AG04450 (cell line): Measurements from ENCODE around the gene GPAM. TPM values are rescaled to one million over a fixed set of nuclear protein-coding genes. Genes with fewer than 3 reads are reported as not detected.
"Not testable (repeated sequence)": the region's sequence is repeated elsewhere in the genome, so short reads cannot be mapped to it uniquely, and the experiment has no call there.

Experiments used
- CTCF ChIA-PET: fragments of 300-600, 350-600 bp; formaldehyde crosslinking; extraction: SDS; loops from one replicate; lab custom pipeline; 2022; ENCODE audit warnings: antibody characterized with exemption, inconsistent platforms; lab: Charles Lee
- POLR2A ChIA-PET: fragments of 350-600 bp; formaldehyde crosslinking; extraction: SDS; loops from one replicate; lab custom pipeline; 2021; ENCODE audit warnings: antibody characterized with exemption, inconsistent platforms; lab: Yijun Ruan, JAX
- DNase-seq: peaks from one replicate; pipeline ENCODE4 v3.0.0-alpha.2; 2011; ENCODE audit warnings: low read depth, low spot score
- H3K27ac ChIP-seq: one replicate; pipeline ENCODE4 v1.5.1; 2012; ENCODE audit warnings: low read depth, low read length, control low read depth
- H3K27me3 ChIP-seq: one replicate; pipeline ENCODE4 v1.6.0; 2012; ENCODE audit warnings: low read length; ENCODE audit not compliant: control insufficient read depth, insufficient read depth
- H3K4me3 ChIP-seq: 2 replicates; pipeline ENCODE4 v1.5.1; 2011; ENCODE audit warnings: mild to moderate bottlenecking, low read depth, low read length, control low read depth
- H3K9me3 ChIP-seq: 2 replicates; pipeline ENCODE4 v1.5.1; 2012; ENCODE audit warnings: low read length; ENCODE audit not compliant: control insufficient read depth, insufficient read depth
- polyA plus RNA-seq: library from polyadenylated mRNA; depleted of rRNA; stranded (reverse); fragments of >200 nt; gene quantifications from 2 replicates; pipeline ENCODE4 v1.2.3, GENCODE V29; 2011
- TF ChIP-seq, protein P1 (sequence below): IDR thresholded peaks from 2 replicates; pipeline ENCODE4 v1.5.1; 2011; ENCODE audit warnings: low read depth, low read length, control low read depth, inconsistent platforms

GPAM gene
- polyA plus RNA-seq, 1 experiment: 10.6 TPM

DNA sequence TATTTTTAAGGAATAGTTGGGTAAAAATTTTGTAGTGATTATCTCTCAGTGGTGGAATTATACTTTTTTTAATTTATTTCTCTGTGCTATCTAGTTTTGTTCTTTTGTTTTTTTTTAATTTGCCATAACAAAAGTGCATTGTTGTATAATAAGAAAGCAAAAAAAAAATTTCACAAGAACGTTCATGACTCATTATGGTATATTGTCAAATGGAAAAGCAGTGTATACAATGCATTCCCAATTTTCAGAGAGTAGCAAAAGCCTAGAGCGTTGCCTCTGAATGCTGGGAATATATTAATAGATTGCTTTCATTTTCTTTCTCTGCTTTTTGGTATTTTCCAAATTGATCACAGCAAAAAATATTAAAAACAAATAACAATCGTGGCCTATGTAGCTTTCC, 46.3 kb upstream of the GPAM start:
- POLR2A ChIA-PET: no interaction called here
- CTCF ChIA-PET: interaction anchor here (0.7 kb wide), 1 partner anchor 48 kb away, joined by 4 read pairs; no protein-coding TSS in a partner anchor

DNA sequence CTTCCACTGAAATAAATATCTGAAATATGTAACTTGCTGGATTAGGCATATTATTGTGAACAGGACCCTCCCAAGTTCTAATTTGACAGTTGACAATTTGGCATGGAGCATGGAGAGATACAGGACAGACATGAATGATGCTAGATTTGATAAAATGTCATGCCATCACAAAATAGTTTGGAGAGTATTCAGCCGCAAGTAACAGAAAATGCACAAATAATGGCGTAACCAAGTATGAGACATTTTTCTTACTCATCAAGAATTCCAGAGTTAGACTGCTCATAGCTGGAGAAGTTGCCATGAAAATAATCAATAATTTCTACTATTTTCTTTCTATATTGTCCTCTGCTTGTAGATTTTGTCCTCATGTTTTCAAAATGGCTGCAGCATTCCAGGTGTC, 45.5 kb upstream of the GPAM start:
- Histone ChIP-seq H3K9me3 (no peaks in the 10 kb centered on the region), H3K4me3 (no peak overlapping the region), H3K27ac (no peak overlapping the region), H3K27me3 (no peaks in the 10 kb centered on the region)
- no peak for DNase-seq
- ChIA-PET CTCF (no interaction called here), POLR2A (no interaction called here)
- TF ChIP-seq, protein P1, sequence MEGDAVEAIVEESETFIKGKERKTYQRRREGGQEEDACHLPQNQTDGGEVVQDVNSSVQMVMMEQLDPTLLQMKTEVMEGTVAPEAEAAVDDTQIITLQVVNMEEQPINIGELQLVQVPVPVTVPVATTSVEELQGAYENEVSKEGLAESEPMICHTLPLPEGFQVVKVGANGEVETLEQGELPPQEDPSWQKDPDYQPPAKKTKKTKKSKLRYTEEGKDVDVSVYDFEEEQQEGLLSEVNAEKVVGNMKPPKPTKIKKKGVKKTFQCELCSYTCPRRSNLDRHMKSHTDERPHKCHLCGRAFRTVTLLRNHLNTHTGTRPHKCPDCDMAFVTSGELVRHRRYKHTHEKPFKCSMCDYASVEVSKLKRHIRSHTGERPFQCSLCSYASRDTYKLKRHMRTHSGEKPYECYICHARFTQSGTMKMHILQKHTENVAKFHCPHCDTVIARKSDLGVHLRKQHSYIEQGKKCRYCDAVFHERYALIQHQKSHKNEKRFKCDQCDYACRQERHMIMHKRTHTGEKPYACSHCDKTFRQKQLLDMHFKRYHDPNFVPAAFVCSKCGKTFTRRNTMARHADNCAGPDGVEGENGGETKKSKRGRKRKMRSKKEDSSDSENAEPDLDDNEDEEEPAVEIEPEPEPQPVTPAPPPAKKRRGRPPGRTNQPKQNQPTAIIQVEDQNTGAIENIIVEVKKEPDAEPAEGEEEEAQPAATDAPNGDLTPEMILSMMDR: no peak

More for the DNA sequence above, 46.3 kb upstream of the GPAM start:
- Histone ChIP-seq H3K27ac (no peak overlapping the region), H3K27me3 (no peaks in the 10 kb centered on the region), H3K4me3 (no peak overlapping the region), H3K9me3 (no peaks in the 10 kb centered on the region)
- TF ChIP-seq, protein P1: no peak
- no peak for DNase-seq

DNA sequence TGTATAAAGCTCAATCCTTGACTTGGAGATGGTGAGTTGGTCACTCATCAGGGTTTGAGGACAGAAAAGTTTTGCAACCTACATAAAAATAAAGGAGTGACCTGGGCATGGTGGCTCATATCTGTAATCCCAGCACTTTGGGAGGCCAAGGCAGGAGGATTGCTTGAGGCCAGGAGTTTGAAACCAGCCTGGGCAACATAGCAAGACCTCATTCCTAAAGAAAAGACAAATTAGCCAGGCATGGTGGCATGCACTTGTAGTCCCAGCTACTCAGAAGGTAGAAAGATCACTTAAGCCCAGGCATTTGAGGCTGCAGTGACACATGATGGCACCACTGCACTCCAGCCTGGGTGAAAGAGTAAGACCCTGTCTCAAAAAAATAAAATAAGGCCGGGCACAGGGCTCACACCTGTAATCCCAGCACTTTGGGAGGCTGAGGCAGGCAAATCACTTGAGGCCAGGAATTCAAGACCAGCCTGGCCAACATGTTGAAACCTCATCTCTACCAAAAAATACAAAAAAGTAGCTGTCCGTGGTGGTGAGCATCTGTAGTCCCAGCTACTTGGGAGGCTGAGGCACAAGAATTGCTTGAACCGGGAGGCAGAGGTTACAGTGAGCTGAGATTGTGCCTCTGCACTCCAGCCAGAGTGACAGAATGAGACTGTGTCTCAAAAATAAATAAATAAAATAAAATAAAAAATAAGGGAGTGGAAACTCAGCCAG, 45.0 kb upstream of the GPAM start:
- H3K4me3 ChIP-seq, POLR2A ChIA-PET, H3K9me3 ChIP-seq, DNase-seq, H3K27me3 ChIP-seq, CTCF ChIA-PET, H3K27ac ChIP-seq: not testable (repeated sequence)

DNA sequence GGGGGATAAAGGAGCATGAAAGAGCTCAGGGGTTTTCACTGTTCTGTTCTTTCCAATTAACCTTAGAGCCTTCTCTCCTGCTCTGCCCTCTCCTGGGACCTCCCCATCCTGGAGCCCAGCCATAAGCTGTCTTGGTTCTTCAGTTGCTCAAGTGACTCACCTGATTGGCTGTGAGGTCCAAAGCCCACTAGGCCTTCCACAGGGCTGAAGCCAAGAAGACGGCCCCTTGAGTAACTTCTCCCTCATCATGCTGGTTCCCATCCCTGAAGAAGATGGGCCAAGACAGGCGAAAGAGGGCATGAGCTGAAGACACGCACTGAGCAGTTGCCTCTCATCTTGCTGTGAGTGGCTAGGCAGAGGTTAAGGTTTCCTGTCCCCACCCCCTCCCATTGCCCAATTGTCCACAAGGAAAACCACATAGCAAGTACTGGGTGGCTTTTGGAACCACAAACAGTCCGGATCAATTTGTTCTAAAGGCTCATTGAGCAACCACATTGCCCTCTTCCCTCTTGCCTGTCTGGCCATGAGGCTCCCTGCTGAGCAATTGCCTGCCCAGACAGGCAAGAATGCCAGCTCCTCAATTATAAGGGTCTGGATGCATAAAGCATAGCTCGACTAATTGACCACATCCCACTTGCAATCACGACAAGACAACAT, 43.9 kb upstream of the GPAM start:
- TF ChIP-seq, protein P1: no peak
- DNase-seq: no peak
- no peaks in the 10 kb centered on the region for H3K9me3 ChIP-seq
- H3K27me3 ChIP-seq: no peaks in the 10 kb centered on the region
- ChIA-PET CTCF (no interaction called here), POLR2A (no interaction called here)
- H3K4me3 ChIP-seq: no peak overlapping the region
- no peak overlapping the region for H3K27ac ChIP-seq

DNA sequence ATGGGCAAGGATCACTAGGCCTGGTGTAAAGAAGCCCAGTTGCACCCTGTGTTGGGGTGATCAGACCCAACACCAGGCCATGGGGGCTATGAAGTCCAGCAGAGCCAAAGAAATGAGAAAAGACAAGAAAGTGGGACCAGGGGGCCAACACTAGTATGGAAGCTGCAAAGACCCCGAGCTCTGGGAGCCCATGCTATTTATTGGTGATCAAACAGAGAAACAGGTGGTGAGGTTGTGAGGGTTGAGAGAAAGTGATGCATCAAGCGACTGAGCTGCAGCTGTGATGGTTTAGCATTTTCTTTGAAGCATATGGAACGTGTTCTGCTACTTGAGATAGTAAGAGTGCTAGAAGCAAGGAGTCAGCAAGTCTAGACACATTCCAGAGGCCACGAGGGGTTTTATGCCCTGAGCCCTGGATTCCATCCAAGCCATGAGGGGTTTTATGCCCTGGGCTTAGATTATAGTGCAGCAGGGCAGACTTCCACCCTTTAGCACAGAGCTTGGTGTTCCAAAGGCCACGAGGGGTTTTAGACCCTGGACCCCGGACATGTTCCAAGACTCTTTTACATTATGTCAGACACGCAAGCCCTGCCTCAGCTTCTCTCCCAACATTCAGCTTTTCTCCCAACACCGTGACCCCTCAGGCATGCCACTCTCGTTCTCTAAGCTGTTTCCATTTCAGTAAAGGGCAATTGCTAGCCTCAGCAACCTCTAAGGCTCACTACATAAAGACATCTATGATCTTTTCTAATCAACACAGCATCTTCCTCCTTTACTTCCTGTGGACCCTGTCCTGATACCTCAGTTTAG, 43.1 kb upstream of the GPAM start:
- Histone ChIP-seq H3K27ac (no peak overlapping the region), H3K4me3 (no peak overlapping the region), H3K27me3 (no peaks in the 10 kb centered on the region), H3K9me3 (no peaks in the 10 kb centered on the region)
- TF ChIP-seq, protein P1: no peak
- CTCF ChIA-PET: no interaction called here
- DNase-seq: no peak
- POLR2A ChIA-PET: no interaction called here
